Head of caudate nucleus (tissue), 42 donors: ENCODE data around the gene ANKRD44.

Source experiments
- DNase-seq, 42 donors: peaks; one replicate each; pipeline versions ENCODE4 v3.0.0 to v3.0.0-alpha.2; 2020 to 2021; ENCODE audit warnings: mixed read lengths in 7 of 42
- intact Hi-C: fragments of 100-400 bp; cut with DNase I; formaldehyde crosslinking; loops from one replicate; pipeline ENCODE4 v1.15.0; 2022

ANKRD44 gene

DNA sequence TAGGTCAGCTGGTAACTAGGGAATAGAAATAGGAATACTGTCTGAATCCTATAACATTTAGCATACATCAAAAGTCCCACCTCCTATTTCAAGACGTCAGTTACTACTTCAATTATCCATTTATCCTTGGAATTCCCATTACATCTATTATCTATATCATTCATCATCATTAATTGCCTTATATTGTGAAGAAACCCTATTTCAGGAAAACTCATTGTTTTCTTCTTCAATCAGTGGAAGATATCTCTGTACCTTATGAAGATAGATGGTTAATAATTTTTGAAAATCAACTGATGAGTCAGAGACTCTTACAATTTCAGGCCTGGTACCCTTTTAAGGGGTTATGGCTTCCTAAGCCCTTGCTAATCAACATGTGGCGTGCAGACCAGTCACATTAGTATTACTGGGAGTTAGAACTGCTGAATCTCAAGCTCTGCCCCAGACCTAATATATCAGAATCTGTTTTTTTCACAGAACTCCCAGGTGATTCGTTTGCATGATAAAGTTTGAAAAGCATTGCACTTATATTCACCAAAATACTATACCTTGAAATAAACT lies 314.7 kb downstream of the ANKRD44 start:
- intact Hi-C loops = no loop called here
- no peak for DNase-seq

DNA sequence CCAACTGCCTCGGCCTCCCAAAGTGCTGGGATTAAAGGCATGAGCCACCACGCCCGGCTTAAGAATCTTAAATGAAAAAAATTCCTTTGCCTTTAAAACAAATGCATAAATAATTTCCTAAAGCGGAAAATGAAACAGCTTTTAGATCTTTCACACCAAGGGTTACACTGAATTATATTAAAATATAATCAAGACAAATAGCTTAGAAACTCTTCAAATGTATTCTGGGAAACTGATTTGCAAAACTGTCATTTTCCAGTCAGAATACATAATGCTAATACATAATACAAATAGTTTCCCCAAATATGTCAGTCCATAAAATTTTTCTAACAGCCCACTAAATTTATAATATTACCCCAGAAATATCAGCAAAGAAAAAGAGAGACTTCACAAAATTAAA lies 315.8 kb downstream of the ANKRD44 start:
- no peak for DNase-seq
- intact Hi-C loops = no loop called here

DNA sequence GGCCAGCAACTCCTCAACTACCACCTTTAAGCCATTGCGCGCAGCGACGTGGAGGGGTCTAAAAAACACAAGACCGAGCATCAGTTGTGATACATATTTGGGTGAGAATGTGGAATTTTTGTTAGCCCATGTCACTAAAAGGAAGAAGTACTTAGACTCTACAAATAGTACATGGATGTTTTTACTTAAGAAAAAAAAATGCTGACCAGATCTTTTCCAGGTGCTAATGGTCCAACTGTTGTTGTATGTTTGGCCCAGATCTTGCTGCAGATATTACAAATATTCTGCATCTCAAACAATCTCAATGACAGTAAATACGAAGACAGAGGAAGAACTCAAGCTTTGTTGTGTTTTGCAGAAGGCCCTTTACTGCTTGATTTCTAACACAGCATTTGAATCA lies 317.0 kb downstream of the ANKRD44 start:
- no peak for DNase-seq
- intact Hi-C loops = no loop called here

DNA sequence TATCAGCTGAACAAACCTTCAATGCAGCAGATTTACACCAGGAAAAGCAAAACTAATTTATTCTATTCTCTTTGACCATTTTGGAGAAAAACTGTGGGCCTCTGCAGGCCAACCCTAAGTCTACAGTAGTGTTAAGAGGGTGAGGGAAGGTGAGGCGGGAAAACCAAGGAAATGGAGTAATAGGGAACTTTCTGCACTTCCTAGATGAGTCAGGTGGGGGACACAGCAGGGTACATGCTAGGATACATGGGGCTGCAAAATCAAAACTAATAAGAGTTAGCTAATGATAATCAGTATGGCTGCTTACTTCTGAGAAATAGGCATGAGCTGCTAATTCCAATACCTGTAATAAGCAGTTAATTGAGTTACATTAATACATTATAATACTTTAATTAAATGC lies 318.1 kb downstream of the ANKRD44 start:
- DNase-seq = no peak
- intact Hi-C loops = no loop called here

DNA sequence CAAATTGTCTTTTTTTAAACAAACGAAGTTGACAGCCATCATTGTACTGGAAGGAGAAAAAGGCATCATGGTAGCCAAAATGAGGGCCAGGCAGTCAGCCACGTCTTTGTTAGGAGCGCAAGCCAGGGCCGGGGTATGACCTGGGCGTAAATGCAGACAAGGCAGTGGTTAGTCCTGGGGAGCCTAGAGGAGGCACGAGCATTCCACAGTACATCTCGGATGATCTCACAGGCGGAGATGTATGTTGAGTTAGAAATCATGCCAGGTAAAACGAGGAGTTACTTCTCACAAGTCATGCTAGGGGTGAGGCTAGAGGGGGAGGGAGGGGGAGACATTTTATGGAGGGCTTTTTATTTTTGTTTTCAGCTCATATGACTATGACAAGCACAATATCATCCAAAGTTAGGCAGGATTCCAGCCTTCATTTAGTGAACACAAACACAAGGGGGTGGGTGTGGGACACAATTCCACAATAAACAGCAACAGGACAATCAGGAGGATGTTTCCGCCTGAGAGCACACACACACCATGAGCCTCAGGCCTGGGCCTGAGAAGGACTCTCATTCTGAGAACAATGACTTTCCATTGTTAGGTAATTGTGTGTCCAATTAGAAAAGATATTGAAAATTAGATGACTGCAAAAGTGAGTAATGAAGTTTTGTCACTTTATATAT lies 319.7 kb downstream of the ANKRD44 start:
- peak in 1 of 42 donors; percentile 58 for DNase-seq
- intact Hi-C loops = no loop called here

DNA sequence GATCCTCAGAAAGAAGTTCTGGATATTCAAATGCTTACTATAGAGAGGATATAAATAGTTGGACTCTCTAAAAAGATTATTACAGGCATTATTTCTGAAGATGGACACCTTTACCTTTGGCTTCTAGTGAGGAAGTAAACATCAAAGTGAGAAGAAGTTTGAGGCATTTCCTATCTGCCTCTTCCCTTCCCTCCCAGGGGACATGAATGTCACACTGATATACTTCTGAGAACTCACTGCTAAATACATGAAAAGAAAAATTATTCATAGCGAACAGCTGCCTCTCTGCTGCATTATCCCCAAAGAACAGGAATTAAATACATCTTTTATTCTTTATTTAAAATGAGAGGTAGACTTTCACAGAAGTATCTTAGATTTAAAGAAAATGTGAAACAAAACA lies 320.5 kb downstream of the ANKRD44 start:
- DNase-seq = no peak
- intact Hi-C loops = no loop called here

DNA sequence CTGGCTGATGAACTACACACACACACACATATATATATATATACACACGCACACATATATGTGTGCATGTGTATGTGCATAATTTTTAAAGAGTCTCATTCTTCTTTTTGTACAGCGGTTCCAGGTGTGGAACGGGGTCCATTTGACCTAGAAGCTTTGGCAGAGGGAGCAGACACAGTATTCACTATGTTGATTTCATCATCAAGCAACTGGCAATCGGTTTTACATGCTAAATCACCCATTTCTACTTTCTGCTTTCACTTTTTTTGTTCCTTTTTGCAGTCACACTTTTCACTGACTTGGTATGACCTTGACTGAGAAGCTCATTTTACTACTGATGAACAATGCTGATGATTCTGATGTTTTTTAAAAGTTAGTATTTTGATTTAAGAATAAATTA lies 321.1 kb downstream of the ANKRD44 start:
- no peak for DNase-seq
- intact Hi-C loops = loop anchor here (10.0 kb wide), 1 partner anchor 65 kb away; the partner anchor contains the start of gene PGAP1

DNA sequence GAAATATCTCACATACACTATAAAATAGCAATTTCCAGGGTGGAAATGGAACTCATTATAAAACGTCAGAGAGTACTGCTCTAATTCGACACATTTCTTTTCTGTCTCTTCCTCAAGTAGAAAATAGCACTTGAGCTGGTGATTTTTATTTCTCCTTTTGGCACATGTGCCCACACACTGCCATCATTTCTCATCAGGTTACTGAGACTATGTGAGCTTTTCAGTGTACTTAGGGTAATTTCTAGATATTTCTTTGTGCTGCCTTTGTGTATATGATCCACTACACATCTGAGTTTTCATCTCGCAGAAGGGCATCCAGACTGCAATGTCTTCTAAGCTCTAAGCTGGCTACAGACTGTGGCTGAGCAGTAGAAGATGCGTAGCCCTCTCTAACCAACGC lies 321.9 kb downstream of the ANKRD44 start:
- intact Hi-C loops = loop anchor here (10.0 kb wide), 1 partner anchor 64 kb away; the partner anchor contains the start of gene PGAP1
- DNase-seq = peak in 4 of 42 donors; percentile 12 to 29 (median 18)

DNA sequence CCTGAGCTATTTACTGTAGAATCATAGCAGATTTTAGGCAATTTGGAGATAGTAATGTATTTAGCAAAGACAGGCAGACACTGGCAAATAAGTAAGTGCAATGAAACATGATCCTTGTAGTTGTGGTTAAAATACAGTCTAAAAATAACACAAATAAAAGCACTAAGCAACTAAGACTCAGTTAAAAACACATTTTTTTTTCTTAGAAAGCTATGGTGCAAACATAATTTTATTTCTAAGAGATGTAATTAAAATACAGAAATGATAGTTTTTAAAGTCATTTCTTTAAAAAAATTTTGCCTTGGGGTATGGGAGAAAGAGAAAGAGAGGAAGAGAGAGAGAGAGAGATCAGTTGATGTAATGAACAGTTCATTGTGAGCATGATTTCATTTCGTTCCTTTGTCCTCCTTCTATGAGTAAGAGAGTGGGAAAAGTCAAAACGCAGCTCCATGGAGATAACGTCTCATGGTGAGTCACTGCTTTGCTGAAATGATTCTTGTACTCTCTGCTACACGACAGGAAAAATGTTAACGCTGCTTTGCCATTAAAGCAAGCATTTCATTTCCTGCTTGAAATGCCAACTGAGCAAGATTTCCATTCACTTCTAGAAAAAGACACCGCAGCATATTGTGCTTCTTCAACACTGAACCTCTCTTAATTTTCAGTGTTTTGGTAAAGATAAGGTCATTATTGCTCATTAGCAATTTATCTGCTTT lies 322.8 kb downstream of the ANKRD44 start:
- peak in 18 of 42 donors; percentile 10 to 88 (median 50) for DNase-seq
- intact Hi-C loops = loop anchor here (10.0 kb wide), 1 partner anchor 63 kb away; the partner anchor contains the start of gene PGAP1

DNA sequence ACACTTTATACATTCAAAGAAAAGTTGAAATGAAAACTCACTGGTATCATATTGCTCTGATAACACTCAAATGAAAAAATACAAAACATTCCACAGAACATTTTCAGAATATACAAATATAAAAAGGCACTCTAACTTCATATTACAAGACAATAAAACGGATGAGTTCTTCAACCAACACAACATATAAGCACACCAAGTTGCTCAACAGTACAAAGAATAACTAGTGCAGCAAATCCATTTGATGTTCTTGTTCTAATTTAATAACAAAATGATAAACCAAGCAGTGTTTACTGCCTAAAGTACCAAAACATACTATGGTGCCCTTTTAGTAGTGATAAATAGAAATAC lies 323.3 kb downstream of the ANKRD44 start:
- intact Hi-C loops = loop anchor here (10.0 kb wide), 1 partner anchor 62 kb away; the partner anchor contains the start of gene PGAP1
- no peak for DNase-seq

DNA sequence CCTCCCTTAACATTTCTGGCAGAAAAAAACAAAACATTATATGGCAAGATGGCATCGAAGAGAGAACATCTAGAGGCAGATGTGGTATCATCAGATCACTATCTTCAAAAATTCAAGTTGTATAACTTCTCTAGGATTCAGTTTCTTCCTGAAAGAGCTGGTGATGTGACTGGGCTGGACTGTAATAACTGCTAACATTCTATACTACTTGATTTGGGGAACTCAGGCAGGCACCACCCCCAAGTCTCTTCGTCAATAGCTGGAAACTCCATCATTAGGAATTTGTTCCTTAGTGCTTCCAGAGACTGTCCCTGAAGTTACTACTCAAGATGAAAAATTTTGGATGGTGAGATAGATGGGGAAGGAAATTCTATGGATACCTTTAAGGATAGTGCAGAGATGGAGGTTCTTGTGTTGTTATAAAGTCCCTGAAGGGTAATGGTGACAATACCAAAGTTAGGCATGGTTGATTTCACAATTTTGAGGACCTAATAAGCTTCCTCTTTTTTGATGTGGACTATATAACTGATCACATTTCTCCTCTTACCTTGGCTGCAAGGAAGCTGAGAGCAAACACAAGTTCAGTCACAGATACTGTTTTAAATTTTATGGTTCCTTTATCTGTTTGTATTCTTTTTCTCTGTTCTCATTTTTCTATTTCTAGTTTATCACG lies 324.9 kb downstream of the ANKRD44 start:
- no peak for DNase-seq
- intact Hi-C loops = loop anchor here (10.0 kb wide), 1 partner anchor 61 kb away; the partner anchor contains the start of gene PGAP1

DNA sequence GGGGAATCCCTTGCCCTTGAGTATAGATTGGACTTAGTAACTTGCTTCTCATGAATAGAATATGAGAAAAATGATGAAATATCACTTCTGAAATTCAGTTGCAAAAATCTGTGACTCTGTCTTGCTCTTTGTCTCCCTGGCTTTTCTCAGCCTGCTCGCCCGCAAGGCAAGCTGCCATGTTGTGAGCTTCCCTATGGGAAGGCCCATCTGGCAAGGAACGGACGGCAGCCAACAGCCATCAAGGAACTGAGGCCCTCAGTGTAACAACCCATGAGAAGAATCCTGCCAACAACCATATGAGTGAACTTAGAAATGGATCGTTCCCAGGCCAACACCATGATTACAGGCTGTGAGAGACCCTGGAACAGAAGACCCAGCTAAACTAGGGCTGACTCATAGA lies 325.7 kb downstream of the ANKRD44 start:
- intact Hi-C loops = loop anchor here (10.0 kb wide), 1 partner anchor 60 kb away; the partner anchor contains the start of gene PGAP1
- DNase-seq = no peak

DNA sequence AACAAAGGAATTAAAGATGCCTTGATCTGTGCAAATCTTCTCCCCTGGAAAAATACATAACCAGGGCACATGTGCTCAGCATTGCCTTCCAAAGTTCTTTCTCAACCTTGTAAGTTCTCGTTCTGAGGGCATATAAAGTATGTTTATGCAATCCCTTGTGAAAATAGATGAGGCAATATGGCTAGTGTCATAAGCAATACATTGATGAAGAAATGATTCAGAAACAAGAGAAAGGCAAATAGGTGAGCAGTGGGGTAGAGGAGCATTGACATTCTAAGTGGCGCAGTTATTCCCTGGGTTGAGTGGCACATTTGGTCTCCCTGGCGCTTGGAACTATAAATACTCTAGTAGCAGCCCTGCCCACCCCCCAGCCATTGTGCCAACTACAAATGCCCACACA lies 326.6 kb downstream of the ANKRD44 start:
- intact Hi-C loops = loop anchor here (10.0 kb wide), 1 partner anchor 59 kb away; the partner anchor contains the start of gene PGAP1
- peak in 7 of 42 donors; percentile 12 to 58 (median 38) for DNase-seq

DNA sequence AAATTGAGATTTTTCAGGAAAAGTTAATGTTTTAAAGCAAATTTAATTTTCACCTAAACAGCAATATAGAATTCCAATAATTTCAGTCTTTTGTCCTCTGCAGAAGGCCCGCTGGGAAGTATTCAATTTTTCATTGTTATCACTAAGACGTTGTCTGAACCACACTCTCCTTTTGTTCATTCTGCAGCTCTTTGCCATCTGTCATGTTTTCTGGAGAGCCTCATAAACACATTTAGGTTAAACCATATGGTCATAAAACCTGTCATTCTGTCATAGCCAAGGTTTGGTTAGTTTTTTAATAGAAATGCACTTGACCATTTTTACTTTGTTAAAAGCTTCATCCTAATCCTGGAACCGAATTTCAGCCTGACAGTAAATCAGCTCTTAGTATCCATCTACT lies 330.1 kb downstream of the ANKRD44 start:
- intact Hi-C loops = loop anchor here (10.0 kb wide), 1 partner anchor 56 kb away; the partner anchor contains the start of gene PGAP1
- no peak for DNase-seq

DNA sequence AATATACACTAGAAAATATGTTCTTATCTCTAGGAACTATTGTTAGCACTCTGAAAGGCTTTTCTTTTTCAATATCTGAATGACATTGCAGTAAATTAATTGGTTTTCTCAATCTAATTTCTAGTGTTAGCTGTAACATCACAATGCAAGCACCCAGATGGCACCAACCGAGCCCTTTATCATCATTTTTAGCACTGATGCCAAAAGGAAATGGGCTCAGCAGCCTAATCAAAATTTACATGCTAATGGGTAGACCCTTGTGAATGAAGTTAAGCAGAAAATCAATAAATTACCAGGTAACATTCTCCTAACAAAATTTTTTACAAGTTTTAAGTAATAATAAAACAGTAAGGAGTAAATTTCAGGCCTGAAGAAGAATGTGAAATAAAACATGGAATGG lies 330.6 kb downstream of the ANKRD44 start:
- no peak for DNase-seq
- intact Hi-C loops = loop anchor here (10.0 kb wide), 1 partner anchor 55 kb away; the partner anchor contains the start of gene PGAP1

DNA sequence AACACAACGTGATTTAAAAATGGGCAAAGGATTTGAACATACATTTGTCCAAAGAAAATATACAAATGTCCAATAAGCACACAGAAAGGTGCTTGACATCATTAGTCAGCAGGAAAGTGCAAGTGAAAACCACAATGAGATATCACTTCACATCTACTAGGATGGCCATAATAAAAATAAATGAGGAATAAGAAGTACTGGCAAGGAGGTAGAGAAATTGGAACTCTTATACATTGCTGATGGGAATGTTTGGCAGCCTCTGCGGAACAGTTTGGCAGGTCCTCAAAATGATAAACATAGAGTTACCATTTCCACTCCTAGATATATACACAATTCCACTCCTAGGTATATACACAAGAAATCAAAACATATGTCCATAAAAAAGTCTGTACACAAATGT lies 333.1 kb downstream of the ANKRD44 start:
- intact Hi-C loops = no loop called here
- no peak for DNase-seq

DNA sequence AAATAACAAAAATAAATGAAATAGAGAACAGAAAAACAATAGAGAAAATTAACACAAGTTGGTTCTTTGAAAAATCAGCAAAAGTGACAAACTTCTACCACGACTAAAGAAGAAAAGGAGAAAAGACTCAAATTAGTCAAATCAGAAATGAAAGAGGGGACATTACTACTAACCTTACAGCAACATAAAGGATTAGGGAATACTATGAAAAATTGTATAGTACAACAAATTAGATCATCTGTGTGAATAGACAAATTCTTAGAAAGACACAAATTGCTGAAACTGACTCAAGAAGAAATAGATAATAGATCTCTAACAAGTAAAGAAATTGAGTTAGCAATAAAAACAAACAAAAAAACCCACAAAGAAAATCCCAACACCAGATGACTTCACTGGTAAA lies 335.6 kb downstream of the ANKRD44 start:
- intact Hi-C loops = no loop called here
- DNase-seq = no peak

DNA sequence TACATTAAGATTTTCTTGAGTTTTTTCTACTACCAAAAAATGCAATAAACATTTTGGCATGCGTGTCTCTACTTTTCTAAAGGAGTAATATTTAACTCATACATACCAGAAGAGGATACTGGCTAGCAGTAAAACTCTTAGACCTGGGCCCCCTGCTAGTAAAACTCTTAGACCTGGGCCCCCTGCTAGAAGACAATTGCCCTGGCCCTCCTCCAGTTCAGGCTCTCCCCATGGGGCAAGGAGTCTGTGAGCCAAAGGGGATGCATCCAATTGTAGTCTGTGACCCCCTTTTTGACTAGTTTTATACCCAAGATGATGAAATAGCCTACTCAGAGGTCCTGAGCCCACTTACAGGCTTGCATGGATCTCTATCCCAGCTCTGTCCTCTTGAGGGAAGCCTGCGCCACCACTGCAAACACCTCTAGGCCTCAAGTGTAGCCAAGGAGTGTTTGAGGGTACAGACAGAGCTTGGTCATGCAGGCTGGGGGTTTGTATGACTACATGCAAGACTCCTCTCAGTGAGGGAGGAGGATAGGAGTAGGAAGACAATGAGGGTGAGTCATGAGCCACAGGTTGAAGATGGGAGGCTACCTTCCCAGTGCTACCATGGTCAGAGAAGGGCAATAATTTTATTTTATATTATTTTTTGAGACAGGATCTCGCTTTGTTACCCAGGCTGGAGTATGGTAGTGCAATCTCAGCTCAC lies 338.9 kb downstream of the ANKRD44 start:
- no peak for DNase-seq
- intact Hi-C loops = no loop called here

DNA sequence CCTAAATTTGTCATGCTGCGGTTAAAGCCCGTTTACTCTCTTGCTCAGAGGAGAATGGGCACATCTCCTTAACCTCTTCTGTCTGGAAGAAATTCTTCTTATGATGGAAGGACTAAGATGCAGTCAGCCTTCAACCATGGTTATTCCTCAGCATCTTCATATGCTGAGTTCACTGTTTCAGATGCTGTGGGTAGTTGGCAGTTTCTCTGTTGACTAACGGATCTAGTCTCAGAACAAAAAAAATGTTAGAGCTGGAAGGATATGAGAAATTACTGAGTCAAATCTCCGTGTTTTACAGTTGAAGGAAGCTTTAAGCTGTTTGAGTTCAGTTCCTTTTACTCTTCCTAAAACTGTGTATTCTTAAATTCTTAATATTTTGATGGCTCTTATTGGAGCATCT lies 340.5 kb downstream of the ANKRD44 start:
- intact Hi-C loops = no loop called here
- no peak for DNase-seq
